Eye (tissue), 1 donor: ENCODE data around the gene CDC45.

ENCODE experiments used
- DNase-seq: peaks from one replicate; pipeline ENCODE4 v3.0.0-alpha.2; 2015

CDC45 gene

DNA sequence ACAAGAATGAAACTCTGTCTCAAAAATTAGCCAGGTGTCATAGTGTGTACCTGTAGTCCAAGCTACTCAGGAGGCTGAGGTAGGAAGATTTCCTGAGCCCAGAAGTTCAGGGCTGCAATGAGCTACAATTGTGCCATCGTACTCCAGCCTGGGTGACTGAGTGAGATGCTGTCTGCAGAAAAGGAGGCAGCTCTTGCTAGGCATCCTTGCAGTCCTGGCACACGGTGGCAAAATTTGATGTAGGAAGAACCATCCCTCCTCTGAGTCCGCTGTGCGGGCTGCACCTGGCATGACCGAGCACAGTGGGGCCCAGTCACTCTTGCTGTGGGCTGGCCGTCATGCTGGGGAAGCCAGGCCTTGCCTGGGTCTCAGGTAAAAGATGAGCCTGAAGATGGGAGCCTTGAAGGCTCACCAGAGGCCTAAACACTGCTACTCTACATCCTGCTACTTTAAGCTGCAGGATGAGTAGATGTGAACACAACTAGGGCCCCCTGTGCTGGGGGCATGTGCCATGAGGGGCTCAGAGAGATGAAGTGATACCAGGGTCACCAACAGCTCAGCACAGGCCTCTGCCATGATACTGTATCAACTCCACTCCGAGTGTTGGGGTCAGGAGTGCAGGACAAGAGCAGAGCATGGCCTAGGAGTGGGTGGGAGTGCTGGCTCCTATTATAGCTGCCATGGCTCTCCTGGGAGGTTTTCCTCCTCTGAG, 18.6 kb downstream of the CDC45 start:
- DNase-seq, result no peak

DNA sequence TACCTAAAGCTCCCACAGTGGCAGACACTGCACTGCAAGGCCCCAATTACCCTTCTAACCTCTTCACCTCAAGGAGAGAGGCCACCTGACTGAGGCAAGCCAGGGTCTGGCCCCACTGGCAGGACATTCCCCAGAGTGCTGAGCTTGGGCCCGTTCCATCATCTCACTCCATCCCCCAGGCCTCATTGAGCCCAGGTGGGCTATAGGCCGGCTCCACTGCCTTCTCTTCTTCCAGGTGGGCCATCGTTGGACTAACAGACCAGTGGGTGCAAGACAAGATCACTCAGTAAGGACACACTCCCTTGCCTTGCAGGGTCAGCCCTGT, 19.1 kb downstream of the CDC45 start:
- DNase-seq, result no peak

DNA sequence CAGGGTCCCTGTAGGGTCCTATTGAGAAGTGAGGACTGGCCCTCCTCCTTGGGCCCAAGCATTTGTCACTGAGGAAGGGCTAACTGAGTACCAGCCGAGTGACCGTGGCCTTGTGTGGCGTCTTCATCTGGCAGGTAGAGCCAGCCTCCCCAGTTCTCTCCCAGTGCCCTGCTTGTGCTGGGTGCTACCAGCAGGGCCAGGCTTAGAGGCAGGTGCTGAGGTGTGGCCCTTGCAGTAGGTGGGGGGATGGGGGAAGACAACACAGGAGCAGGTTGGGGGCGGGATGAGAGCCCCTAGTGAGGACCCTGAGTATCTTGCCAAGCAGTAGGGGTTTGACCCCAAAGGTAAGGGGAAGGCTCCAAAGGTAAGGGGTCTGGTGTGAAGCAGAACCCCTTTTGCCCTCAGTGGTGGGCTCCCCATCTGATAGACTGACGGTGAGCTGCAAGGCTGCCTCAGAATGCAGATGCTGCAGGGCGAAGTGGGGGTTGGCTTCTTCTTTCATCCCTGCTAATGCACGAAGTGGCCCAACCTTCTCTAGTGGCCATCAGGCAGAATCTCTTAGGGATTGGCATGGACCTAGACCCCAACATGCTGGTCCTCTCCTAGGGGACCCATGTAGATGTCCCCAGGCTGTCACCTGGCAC, 19.6 kb downstream of the CDC45 start:
- DNase-seq, result no peak

DNA sequence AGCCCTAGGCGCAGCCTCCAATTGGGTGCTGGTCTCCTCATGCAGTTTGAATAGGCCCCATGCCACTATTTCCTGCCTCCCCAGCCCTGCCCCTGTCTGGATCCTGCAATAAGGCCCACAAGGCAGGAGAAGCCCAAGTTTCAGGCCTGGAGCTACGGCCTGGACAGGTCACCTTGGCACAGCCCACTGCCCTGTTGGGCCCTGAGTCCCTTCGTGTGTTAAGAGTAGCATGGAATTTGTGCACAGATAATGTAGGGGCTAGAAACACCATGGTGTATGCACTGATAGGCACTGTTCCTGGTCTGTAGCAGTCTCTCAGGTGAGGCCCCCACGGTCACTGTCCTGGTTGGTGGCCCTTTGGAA, 20.1 kb downstream of the CDC45 start:
- no peak for DNase-seq

DNA sequence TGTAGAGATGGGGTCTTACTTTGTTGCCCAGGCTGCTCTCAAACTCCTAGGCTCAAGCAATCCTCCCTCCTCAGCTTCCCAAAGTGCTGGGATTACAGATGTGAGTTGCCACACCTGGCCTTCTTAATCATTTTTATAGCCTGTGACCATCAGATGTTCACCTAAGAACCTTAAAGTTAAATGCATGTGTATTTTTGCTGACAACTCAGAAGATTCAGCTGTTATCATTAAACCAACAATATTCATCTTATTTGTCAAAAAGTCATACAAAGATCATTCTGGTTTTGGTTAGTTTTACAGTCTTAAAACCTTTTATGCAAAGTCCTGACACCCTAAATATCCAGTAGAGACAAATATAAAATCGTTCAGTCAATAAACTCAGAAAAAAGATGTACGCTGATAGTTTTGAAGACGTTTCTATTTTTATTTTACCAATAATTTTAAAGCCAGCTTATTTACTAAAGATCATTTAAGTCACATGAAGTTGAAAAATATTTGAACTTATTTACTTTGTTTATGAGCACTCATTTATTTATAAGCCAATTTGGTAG, 22.3 kb downstream of the CDC45 start:
- no peak for DNase-seq

DNA sequence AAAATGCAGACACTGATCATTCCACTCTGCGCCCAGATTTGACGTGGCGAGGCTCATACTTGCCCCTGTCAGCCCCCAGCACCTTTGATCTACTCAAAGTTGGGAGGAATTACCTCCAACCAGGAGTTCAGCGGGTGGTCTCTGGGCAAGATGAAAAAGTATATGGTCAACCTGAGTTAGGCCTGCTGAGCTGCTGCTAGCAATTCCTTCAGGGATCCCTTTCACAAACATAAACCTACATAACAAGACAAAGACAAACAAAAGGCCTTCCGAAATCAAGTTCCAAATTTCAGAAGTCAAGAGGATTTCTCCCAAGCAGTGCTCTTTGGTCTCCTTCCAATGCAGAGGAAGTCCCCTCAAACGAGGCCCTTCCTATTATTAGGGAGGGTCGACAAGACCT, 23.6 kb downstream of the CDC45 start:
- DNase-seq, result no peak

DNA sequence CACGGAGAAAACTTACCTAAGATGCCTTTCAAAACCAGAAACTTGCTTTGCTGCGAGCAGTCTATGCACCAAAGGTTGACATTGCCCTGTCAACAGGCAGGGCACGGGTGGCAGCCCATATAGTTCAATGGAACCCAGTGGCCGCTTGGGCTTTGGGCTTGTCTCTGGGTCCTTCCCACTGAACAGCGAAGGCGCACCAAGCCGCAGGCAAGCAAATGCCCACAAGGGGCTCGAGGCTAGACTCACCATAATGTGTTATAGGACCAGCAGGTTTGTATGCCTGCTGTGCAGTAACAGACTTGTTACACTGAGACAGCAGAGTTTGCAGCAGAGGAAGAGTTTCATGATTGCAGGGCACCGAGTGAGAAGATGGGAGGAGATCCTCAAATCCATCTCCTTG, 24.1 kb downstream of the CDC45 start:
- no peak for DNase-seq

DNA sequence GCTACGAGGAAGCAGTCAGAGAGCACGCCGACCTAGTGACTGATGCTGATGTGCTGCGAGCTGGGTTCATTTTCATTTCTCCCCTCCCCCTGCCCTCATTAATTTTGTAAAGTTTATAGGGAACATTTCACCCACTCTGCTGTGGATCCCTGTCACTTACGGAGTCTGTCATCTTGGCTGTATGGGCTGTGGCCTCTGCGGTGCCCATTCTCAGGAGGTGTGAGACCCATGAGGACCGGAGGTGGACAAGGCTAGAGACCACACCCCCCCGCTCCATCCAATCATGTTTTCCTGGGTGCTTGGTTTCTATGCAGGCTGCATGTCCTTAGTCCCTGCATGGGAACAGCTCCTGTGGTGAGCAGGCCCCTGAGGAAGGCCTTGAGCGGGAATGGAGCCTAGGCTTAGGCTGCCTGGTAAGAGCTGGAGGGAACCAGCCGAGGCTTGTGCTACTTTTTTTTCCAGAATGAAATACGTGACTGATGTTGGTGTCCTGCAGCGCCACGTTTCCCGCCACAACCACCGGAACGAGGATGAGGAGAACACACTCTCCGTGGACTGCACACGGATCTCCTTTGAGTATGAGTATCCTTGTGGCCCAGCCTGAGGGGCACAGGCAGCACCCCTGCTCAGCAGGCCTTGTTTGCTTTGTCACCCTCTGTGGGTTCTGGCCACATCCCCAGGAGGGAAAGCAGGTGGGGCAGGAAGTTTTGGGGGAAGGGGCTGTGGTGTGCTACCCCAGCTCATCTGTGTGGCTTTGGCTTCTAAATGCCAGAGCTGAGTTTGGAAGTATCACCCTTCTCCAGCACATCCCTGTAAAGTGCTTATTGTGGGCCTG, 25.4 kb downstream of the CDC45 start:
- DNase-seq, result no peak

DNA sequence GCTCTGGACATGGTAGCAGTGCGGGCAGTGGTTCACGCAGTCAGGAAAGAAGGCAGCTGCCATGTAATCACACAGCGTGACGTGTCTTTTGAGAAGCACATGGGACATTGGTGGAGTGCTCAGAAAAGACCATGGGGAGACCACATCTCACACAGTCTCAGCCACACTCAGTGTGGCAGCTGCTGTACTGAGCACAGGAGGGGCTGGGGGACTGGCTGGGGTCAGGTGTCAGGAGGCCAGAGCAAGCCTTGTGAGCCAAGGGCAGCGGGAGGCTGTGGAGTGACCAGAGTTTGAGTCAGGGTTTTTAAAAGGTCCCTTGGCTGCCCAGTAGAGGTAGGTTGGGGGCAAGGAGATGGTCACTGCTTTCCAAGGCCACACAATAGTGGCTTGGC, 26.0 kb downstream of the CDC45 start:
- no peak for DNase-seq

DNA sequence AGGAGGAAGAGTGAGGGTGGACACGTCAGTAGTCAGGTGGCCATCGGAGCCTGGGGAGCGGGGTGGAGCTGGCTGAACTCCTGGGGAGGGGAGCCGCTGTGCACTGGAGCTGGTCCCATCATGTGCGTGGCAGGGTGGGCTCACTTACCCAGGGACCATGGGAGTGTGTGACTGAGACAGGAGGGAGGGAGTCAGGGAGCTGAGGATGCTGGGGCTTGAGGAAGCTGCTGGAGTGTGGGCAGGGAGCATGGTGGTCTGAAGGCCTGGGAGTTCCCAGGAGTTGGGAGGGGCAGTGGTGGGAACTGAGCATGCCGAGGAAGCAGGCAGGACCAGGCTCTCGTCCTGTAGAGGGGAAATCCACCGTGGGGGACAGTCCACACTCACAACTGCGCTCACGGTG, 26.5 kb downstream of the CDC45 start:
- no peak for DNase-seq

DNA sequence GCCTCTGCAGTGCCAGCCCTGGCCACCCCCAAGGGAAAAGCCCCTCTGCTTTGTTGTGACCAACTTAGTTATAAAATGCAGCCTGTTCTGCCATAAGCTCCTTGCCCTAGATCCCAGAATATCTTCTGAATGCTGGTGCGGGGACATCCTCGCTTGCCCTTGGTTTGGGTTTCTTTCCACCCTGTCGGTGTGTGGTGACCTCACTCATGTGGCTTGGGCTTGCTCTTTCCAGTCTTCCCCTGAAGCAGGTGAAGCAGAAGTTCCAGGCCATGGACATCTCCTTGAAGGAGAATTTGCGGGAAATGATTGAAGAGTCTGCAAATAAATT, 27.8 kb downstream of the CDC45 start:
- no peak for DNase-seq

DNA sequence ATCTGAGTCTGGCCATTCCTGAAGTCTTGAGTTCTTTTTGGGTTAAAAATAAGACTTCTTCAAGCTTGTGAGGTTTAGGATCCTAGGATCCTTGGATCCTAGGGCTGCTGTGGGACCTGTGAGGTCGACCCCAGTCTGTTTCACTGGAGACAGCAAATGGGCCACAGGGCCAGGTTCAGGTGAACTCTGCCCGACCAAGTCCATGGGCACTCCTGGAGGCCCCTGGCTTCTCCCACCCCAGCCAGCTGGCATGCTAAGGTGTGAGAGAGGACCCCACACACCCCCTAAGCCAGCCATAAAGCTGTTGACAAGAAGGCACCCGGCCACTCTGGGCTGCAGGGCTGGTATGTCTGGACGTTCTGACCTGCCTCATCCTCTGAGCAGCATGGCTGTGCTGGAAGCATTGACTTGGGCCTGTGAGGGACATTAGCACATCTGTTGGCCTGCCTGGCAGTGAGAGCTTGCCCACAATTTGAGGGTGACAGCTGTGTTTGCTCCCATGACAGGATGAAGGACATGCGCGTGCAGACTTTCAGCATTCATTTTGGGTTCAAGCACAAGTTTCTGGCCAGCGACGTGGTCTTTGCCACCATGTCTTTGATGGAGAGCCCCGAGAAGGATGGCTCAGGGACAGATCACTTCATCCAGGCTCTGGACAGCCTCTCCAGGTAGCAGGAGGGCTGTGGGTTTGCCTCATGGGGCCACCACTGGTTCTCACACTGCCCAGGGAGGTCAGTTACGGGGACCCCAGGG, 28.5 kb downstream of the CDC45 start:
- DNase-seq, result no peak

DNA sequence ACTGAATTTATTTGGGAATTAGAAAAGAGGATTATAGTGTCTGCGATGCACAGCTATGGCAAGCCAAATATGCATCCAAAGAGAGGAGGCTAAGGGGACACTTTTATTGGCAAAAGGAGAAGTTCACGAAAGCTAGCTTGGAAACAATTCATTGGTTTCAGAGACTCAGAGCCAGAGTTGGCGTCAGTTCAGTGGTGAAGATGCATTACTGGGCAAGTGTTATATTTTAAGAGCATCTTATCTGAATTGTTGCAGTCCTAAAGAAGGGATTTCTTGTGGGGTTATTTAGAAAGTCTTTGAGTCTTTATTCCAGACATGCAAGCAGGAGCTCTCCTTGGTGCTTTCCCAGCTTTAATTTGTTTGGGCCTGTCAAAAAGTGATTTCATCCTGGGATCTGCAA, 29.5 kb downstream of the CDC45 start:
- DNase-seq, result no peak

DNA sequence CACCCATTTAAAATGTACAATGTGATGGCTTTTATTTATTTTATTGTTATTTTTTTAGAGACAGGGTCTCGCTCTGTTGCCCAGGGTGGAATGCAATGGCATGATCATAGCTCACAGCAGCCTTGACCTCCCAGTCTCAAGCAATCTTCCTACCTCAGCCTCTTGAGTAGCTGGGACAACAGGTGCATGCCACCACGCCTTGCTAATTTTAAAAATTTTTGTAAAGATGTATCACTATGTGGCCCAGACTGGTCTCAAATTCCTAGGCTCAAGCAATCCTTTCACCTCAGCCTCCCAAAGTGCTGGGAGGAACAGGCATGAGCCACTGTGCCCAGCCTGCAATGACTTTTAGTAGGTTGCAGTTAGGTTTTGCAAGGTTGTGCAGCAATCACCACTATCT, 30.2 kb downstream of the CDC45 start:
- DNase-seq, result no peak

DNA sequence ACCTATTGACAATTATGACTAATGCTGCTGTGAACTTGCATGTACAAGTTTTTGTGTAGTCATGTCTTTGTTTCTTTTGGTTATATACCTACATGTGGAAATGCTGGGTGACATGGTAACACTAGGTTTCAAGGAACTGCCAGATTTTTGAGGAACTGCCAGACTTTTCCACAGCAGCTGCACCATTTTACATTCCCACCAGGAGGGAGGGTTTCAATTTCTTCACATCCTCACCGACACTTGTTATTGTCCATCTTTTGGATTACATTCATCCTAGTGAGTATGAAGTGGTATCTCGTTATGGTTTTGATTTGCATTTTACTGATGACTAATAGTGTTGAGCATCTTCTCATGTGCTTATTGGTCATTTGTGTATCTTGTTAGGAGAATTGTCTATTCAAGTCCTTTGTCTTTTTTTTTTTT, 31.2 kb downstream of the CDC45 start:
- no peak for DNase-seq

DNA sequence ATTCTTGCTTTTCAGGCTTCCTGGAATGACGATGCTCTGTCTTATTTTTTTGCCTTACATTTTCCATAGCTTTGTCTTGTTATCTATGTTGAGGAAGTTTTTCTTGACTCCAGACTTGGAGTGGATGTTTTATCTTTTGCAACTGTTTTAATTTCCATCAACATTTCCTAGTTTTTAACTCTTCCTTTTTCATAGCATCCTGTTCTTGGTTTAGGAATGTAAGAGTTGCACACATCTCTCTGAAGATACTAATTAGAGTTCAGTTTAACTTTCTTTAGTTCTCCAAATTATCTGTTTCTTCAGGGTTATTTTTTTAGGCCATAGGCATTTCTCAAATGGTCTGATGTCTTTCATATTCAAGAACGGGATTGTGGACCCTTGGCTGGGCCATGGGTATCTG, 34.1 kb downstream of the CDC45 start:
- no peak for DNase-seq

DNA sequence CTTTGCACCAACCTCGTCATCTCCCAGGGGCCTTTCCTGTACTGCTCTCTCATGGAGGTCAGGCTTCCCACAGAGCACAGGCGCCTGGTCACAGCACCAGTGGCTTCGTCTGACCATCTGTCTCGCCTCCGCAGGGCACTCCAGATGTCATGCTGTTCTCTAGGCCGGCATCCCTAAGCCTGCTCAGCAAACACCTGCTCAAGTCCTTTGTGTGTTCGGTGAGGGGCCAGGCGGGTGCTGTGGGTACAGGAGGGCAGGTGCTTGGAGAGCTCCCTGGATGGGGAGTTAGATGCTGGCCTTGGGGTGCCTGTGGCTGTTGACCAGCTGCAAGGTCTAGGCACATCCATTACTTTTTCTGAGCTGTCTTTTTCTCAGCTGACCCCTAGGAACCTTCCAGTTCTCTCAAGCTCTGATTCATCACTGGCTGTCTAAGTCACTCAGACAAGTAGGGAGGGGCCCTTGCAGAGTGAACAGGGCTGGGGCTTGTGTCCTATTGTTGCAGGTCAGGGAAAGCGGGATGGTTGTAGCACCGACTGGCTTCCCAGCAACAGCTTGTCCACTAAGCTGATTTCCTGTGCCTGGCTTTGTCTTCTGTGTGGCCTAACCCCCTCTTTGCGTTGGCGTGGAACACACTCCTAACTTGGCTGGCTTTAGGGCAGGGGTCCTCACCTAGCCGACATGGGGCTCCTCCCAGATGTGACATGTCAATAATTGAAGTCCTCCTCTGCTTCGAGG, 35.3 kb downstream of the CDC45 start:
- DNase-seq, result peak; percentile 77

DNA sequence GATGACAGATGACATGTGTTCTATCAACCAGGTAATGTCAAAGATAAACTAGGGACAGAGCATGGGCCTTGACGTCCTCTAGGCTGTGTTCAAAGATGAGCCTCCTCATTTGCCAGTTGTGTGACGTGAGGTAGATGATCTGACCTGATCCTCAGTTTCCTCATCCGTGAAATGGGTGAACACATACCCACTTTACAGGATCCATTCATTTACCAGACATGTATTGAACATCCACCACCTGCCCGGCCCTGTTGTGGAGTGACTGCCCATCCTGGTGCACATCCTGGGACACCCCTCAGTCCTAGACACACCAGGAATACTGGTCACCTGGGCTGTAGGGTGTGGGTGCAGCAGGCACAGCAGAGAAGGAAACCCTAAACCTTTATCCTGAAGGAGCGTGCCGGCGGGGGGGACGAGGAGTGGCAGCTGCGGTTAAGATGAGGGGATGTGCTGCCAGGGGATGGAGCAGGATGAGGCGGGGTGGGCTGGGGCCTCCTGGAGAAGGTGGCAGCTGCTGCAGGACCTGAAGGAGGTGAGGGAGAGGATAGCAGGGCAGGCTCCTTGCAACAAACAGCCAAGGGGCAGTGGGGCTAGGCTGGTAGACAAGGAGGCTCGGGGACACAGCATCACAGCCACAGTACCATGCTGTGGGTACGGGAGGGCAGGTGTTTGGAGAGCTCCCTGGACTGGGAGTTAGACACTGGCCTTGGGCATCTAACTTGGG, 36.1 kb downstream of the CDC45 start:
- no peak for DNase-seq

DNA sequence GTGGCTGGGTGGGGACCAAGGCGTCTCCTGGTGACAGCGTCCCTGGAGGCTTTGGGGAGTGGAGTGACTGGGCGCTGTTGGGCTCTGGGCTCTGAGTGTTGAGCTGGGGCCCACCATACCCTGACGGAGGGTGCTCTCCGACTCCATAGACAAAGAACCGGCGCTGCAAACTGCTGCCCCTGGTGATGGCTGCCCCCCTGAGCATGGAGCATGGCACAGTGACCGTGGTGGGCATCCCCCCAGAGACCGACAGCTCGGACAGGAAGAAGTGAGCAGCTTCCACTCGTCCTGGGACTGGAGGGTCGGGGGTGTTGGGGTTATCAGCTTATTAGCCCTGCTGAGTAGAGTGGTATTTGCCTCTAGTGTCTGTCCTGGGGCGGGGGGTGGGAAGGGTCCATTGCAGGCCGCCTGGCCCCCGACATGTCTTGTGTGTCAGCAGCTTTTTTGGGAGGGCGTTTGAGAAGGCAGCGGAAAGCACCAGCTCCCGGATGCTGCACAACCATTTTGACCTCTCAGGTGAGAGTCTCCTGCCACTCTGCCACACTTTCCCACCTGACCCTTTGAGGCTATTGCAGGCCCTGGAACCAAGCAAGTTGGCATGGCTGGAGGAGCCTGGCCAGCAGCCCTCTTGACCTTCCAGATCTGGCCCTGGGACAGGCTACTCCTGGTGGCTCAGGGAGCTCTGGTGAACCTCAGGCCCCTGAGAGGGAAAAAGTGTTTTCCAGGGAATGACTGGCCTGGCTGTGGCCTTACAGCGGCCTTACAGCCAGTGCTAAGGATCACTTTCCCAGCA, 36.9 kb downstream of the CDC45 start:
- DNase-seq, result no peak

DNA sequence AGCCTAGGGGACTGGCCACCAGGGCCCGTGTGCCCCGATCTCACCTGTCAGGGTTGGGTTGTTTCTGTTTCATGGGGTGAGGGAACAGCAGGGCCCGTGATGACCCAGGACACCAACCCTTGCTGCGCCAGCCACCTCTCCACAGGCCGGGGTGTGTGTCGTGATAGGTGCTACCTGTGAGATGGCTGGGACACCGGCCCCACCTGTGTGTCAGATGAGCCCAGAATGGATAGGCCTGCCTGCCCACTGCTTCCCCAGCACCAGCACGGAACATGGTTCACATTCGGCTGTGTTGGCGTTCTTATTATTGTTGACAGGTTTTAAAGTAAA, 37.4 kb downstream of the CDC45 start:
- DNase-seq, result no peak

DNA sequence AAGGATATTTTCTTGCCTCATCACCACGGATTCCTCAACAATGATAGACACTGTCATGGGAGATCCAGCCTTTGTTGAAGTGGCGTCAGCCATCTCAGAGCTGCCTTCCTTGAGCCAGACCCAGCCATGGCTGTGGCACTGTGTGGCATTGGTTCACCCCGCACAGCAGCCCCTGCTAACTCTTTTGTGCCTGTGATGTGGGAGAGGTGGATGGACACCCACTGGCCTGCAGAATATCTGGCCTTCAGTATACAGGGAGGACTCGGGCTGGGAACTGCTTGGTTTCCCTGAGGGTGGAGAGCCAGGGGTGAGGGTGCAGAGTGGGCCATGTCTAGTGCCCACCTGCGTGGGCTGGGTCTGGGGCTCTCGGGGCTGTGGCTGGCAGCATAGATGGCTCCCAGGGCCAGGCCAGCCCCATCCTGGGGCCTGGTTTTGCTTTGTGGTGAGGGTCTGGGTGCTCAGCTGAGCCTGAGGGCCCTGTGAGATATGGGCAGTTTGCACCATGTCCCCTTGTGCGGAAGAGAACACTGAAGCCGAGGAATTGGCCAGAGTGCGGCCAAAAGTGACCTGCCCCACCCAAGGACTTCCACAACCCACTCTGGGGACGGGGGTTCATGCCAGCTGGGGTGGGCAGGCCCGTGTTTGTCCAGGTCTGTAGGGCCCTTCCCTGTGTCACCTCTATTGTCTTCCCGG, 38.3 kb downstream of the CDC45 start:
- DNase-seq, result no peak
